Measurements from ENCODE around the gene LDB2. TPM values are rescaled to one million over a fixed set of nuclear protein-coding genes. Genes with fewer than 3 reads are reported as not detected.

Gene LDB2
- total and polyA plus RNA-seq, 2 of the 8 experiments (the other 6 are each of a cell fraction or from before 2014, with no cell fraction given) = 57.0 to 140 TPM

DNA sequence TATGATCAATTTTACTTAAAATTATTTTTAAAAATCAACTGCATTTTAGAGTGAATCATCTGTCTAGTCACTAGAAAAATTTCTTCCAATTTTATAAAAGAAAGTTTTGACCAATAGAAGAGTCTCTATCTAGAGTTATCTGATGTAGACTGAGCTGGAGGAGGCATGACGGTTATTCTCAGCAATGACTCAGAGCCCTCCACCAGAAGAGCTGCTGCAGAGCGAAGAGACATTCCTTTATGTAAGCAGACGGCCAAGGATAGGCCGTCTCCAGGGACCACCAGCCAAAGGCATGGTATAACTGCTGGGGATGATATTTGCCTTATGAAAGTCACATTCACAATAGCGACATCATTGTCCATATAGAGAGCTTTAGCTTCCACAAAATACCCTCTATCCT, 23.0 kb downstream of the LDB2 start:
- Histone ChIP-seq H3K79me1 (ENCODE audit: low read depth, low read length) (no peaks in the 10 kb centered on the region), H3K27me3 (replicated peaks in 1 of 4; ENCODE audit: control insufficient read depth in 3 of 4, extremely low read depth in 1 of 4, insufficient read depth in 3 of 4, low read length in 3 of 4) (no peaks in the 10 kb centered on the region), H3K4me1 (replicated peaks in 1 of 4; ENCODE audit: control insufficient read depth in 3 of 4, insufficient read depth in 4 of 4, low read length in 3 of 4) (no peaks in the 10 kb centered on the region), H2BK20ac (ENCODE audit: low read length) (no peak overlapping the region), H3K4me2 (ENCODE audit: insufficient read depth in 1 of 2, low read depth in 2 of 2, low read length in 2 of 2) (no peak overlapping the region), H3K79me2 (ENCODE audit: control insufficient read depth in 1 of 2, insufficient read depth in 2 of 2, low read length in 2 of 2) (peaks cover 0 to 31% of the 10 kb centered on the region in 2 experiments; a peak in 2 of 4 replicates), H4K5ac (ENCODE audit: insufficient read length, low read depth, low read length) (no peak overlapping the region), H3K4ac (replicated peaks; ENCODE audit: insufficient read length, low read depth, low read length) (no peak overlapping the region), H3K36me3 (ENCODE audit: control insufficient read depth in 2 of 4, insufficient read depth in 4 of 4, low read length in 3 of 4) (peaks cover 0 to 25% (median 7%) of the 10 kb centered on the region in 4 experiments; a peak in 4 of 8 replicates), H4K20me1 (replicated peaks in 1 of 2; ENCODE audit: control insufficient read depth in 1 of 2, insufficient read depth in 2 of 2, low read length in 2 of 2) (no peaks in the 10 kb centered on the region), H2BK12ac (ENCODE audit: low read depth, low read length) (no peak overlapping the region), H3K23me2 (ENCODE audit: low read depth, low read length) (no peaks in the 10 kb centered on the region), H2AFZ (ENCODE audit: low read length) (no peak overlapping the region), H2BK120ac (replicated peaks; ENCODE audit: low read depth, low read length) (no peak overlapping the region), H2BK5ac (ENCODE audit: low read depth, low read length) (no peak overlapping the region), H3K9me3 (ENCODE audit: insufficient read depth in 2 of 2, low read depth in 1 of 2, low read length in 1 of 2) (peaks cover 10 to 23% of the 10 kb centered on the region in 2 experiments; a peak in 2 of 4 replicates), H4K8ac (ENCODE audit: extremely low read depth, insufficient read depth, low read length) (no peak overlapping the region), H3K23ac (ENCODE audit: insufficient read length) (no peak overlapping the region), H3K56ac (replicated peaks; ENCODE audit: insufficient read length, low read depth, low read length) (no peak overlapping the region), H3K18ac (ENCODE audit: extremely low read depth, low read length) (no peak overlapping the region), H3K4me3 (ENCODE audit: extremely low read depth in 1 of 4, insufficient read depth in 2 of 4, low read depth in 3 of 4, low read length in 4 of 4) (no peak overlapping the region), H2BK15ac (ENCODE audit: low read length) (no peak overlapping the region), H3K9ac (replicated peaks in 1 of 4; ENCODE audit: extremely low read depth in 1 of 4, low read depth in 3 of 4, low read length in 3 of 4) (no peak overlapping the region), H2AK5ac (ENCODE audit: low read depth, low read length) (no peak overlapping the region), H3K14ac (ENCODE audit: insufficient read length) (no peak overlapping the region), H3K27ac (ENCODE audit: low read depth, low read length) (no peak overlapping the region), H4K91ac (replicated peaks; ENCODE audit: insufficient read length, low read length) (no peak overlapping the region)
- DNase-seq (ENCODE audit: low read depth in 1 of 2, low spot score in 2 of 2) (no peak), FAIRE-seq (no peak)
- ChIA-PET CTCF (ENCODE audit: partially characterized antibody) (interaction anchor here (0.6 to 1.5 kb wide), 6 partner anchors 9 to 136 kb away, joined by 3 to 11 read pairs (median 3); no protein-coding TSS in a partner anchor), POLR2A (ENCODE audit: partially characterized antibody) (interaction anchor here (1.4 to 1.8 kb wide), 2 partner anchors 10 to 15 kb away, joined by 5 to 7 read pairs; no protein-coding TSS in a partner anchor)
- 88% methylated on average over 5 of the region's 5 CpGs; no CpG with 5 or more reads in 1 of the 2 experiments for WGBS, 2 experiments (ENCODE audit: extremely low coverage in 1 of 2, insufficient coverage in 1 of 2, insufficient read length in 1 of 2, insufficient replicate concordance in 2 of 2, low coverage in 1 of 2, low lambda C conversion rate in 2 of 2, missing lambda C conversion rate in 1 of 2)
- TF ChIP-seq CHD2 (IDR thresholded peaks at IDR 0.05; ENCODE audit: low read length) = no peak
- no peak for TF ChIP-seq EZH2 (IDR thresholded peaks at IDR 0.05; ENCODE audit: low read depth, low read length, severe bottlenecking)
- no peak for TF ChIP-seq EGR1 (IDR thresholded peaks at IDR 0.05; ENCODE audit: borderline replicate concordance, low read depth, low read length)
- TF ChIP-seq BRCA1 (IDR thresholded peaks at IDR 0.05; ENCODE audit: low read depth, low read length) = no peak
- TF ChIP-seq RFX5 (IDR thresholded peaks at IDR 0.05; ENCODE audit: borderline replicate concordance, low read depth, low read length) = no peak
- no peak for TF ChIP-seq SIN3A (conservative IDR thresholded peaks at IDR 0.05 in 1 of 2, IDR thresholded peaks at IDR 0.05 in 1 of 2; ENCODE audit: low read depth in 1 of 2, low read length in 2 of 2)
- TF ChIP-seq HDAC6 (IDR thresholded peaks at IDR 0.05; ENCODE audit: low read depth, low read length) = no peak

Data from H1 (cell line).